H9 (cell line): ENCODE data around the gene SNRNP200. TPM values are rescaled to one million over a fixed set of nuclear protein-coding genes. Genes with fewer than 3 reads are reported as not detected.

Experiments
- DNase-seq: peaks from one replicate; pipeline ENCODE4 v3.0.0-alpha.2; 2017
- H2AFZ ChIP-seq: one replicate; pipeline ENCODE4 v1.6.1; 2013; ENCODE audit warnings: mild to moderate bottlenecking, low read length, control low read depth, moderate library complexity
- H2AK5ac ChIP-seq: 2 replicates; pipeline ENCODE4 v1.6.1; 2013; ENCODE audit warnings: low read length, control low read depth, mixed read lengths; ENCODE audit not compliant: insufficient read length
- H2BK120ac ChIP-seq: one replicate; pipeline ENCODE4 v1.6.1; 2013; ENCODE audit warnings: low read depth, mild to moderate bottlenecking, low read length, control low read depth, inconsistent platforms; ENCODE audit not compliant: poor library complexity, severe bottlenecking
- H2BK12ac ChIP-seq: 2 replicates; pipeline ENCODE4 v1.6.1; 2013; ENCODE audit warnings: low read length, control low read depth, mixed read lengths, low read depth; ENCODE audit not compliant: insufficient read length
- H2BK15ac ChIP-seq: 2 replicates; pipeline ENCODE4 v1.6.1; 2013; ENCODE audit warnings: low read depth, low read length, control low read depth
- H2BK20ac ChIP-seq: one replicate; pipeline ENCODE4 v1.6.1; 2013; ENCODE audit warnings: low read depth, mild to moderate bottlenecking, low read length, control low read depth, inconsistent platforms; ENCODE audit not compliant: poor library complexity, severe bottlenecking
- H2BK5ac ChIP-seq: 2 replicates; pipeline ENCODE4 v1.6.1; 2013; ENCODE audit warnings: low read length, control low read depth, mixed read lengths; ENCODE audit not compliant: insufficient read length
- H3K14ac ChIP-seq: 2 replicates; pipeline ENCODE4 v1.6.1; 2013; ENCODE audit warnings: low read length, control low read depth; ENCODE audit not compliant: insufficient read depth
- H3K18ac ChIP-seq: 2 replicates; pipeline ENCODE4 v1.6.1; 2013; ENCODE audit warnings: low read depth, mild to moderate bottlenecking, mixed read lengths, low read length, control low read depth; ENCODE audit not compliant: insufficient read length
- H3K23ac ChIP-seq: 2 replicates; pipeline ENCODE4 v1.6.1; 2013; ENCODE audit warnings: low read length, control low read depth, mixed read lengths, low read depth; ENCODE audit not compliant: insufficient read length
- H3K23me2 ChIP-seq: 2 replicates; pipeline ENCODE4 v1.6.1; 2013; ENCODE audit warnings: low read depth, mild to moderate bottlenecking, mixed read lengths, low read length, control low read depth; ENCODE audit not compliant: insufficient read length, poor library complexity, severe bottlenecking
- H3K27ac ChIP-seq: 2 replicates; pipeline ENCODE4 v1.5.1; 2013; ENCODE audit warnings: low read length, control low read depth, mixed read lengths, low read depth; ENCODE audit not compliant: insufficient read length
- H3K27me3 ChIP-seq: 2 replicates; pipeline ENCODE4 v1.6.1; 2013; ENCODE audit warnings: low read length, control low read depth, inconsistent platforms; ENCODE audit not compliant: insufficient read depth
- H3K4ac ChIP-seq: 2 replicates; pipeline ENCODE4 v1.6.1; 2013; ENCODE audit warnings: low read depth, mild to moderate bottlenecking, control low read depth, inconsistent platforms, low read length, moderate library complexity
- H3K4me1 ChIP-seq: 2 replicates; pipeline ENCODE4 v1.6.1; 2013; ENCODE audit warnings: low read length, control low read depth, inconsistent platforms; ENCODE audit not compliant: insufficient read depth
- H3K4me2 ChIP-seq: 2 replicates; pipeline ENCODE4 v1.6.1; 2013; ENCODE audit warnings: low read length, control low read depth, mixed read lengths; ENCODE audit not compliant: insufficient read length, insufficient read depth
- H3K56ac ChIP-seq: 2 replicates; pipeline ENCODE4 v1.6.1; 2013; ENCODE audit warnings: low read depth, mild to moderate bottlenecking, mixed read lengths, low read length, control low read depth; ENCODE audit not compliant: insufficient read length
- H3K79me1 ChIP-seq: 2 replicates; pipeline ENCODE4 v1.6.1; 2013; ENCODE audit warnings: low read depth, mild to moderate bottlenecking, moderate library complexity, low read length, control low read depth, inconsistent platforms; ENCODE audit not compliant: insufficient read depth, poor library complexity, severe bottlenecking
- H3K79me2 ChIP-seq: 2 replicates; pipeline ENCODE4 v1.6.1; 2013; ENCODE audit warnings: low read length, control low read depth, inconsistent platforms; ENCODE audit not compliant: insufficient read depth
- H3K9ac ChIP-seq: 2 replicates; pipeline ENCODE4 v1.6.1; 2013; ENCODE audit warnings: low read length, control low read depth, mixed read lengths; ENCODE audit not compliant: insufficient read length; ENCODE audit errors: extremely low read depth
- H3K9me3 ChIP-seq: one replicate; pipeline ENCODE4 v1.6.1; 2013; ENCODE audit warnings: low read depth, low read length, inconsistent platforms; ENCODE audit not compliant: control insufficient read depth
- H3T11ph ChIP-seq: one replicate; pipeline ENCODE4 v1.6.1; 2013; ENCODE audit warnings: mild to moderate bottlenecking, low read length, control low read depth, inconsistent platforms
- H4K20me1 ChIP-seq: one replicate; pipeline ENCODE4 v1.6.1; 2013; ENCODE audit not compliant: control insufficient read depth, insufficient read length, insufficient read depth
- H4K5ac ChIP-seq: 2 replicates; pipeline ENCODE4 v1.6.1; 2013; ENCODE audit warnings: low read depth, mild to moderate bottlenecking, mixed read lengths, low read length, control low read depth; ENCODE audit not compliant: insufficient read length
- H4K8ac ChIP-seq: replicated peaks from 2 replicates; pipeline ENCODE4 v1.6.1; 2013; ENCODE audit warnings: low read length, control low read depth, mixed read lengths, low read depth; ENCODE audit not compliant: insufficient read length
- H4K91ac ChIP-seq: 2 replicates; pipeline ENCODE4 v1.6.1; 2013; ENCODE audit warnings: low read depth, mild to moderate bottlenecking, moderate library complexity, mixed read lengths, low read length, control low read depth; ENCODE audit not compliant: insufficient read length
- H3K27ac Mint-ChIP-seq, 3 experiments: 2 replicates in 2 of 3; 3 replicates in 1 of 3; pipeline ENCODE4 v1.8.0; 2020 to 2021; ENCODE audit warnings: mixed read lengths in 3 of 3, mild to moderate bottlenecking in 1 of 3, moderate library complexity in 1 of 3
- H3K27me3 Mint-ChIP-seq: 2 replicates; pipeline ENCODE4 v1.8.0; 2021; ENCODE audit warnings: low read depth, mild to moderate bottlenecking, moderate library complexity, mixed read lengths
- H3K36me3 Mint-ChIP-seq, 3 experiments: 2 replicates in 2 of 3; 3 replicates in 1 of 3; pipeline ENCODE4 v1.8.0; 2020 to 2021; ENCODE audit warnings: low read depth in 3 of 3, mixed read lengths in 3 of 3; ENCODE audit not compliant: insufficient read depth in 1 of 3
- H3K4me1 Mint-ChIP-seq, 2 experiments: 2 replicates each; pipeline ENCODE4 v1.8.0; 2020; ENCODE audit warnings: mixed read lengths in 2 of 2
- H3K4me3 Mint-ChIP-seq, 2 experiments: 2 replicates in 1 of 2; 3 replicates in 1 of 2; pipeline ENCODE4 v1.8.0; 2020 to 2021; ENCODE audit warnings: mild to moderate bottlenecking in 2 of 2, mixed read lengths in 2 of 2, moderate library complexity in 1 of 2
- H3K9me3 Mint-ChIP-seq, 2 experiments: 2 replicates in 1 of 2; 3 replicates in 1 of 2; pipeline ENCODE4 v1.8.0; 2020; ENCODE audit warnings: mild to moderate bottlenecking in 2 of 2, mixed read lengths in 2 of 2, moderate library complexity in 1 of 2
- CTCF ChIP-seq: fragments of 200-600 bp; sonication (generic); conservative IDR thresholded peaks from 3 replicates; pipeline ENCODE4 v1.8.0; 2021; ENCODE audit warnings: antibody characterized with exemption, mild to moderate bottlenecking
- WGBS: extraction: QIAGEN DNeasy Blood & Tissue Kit; methylation state at CpG from one replicate; pipeline ENCODE4 v1.1.7; 2013; ENCODE audit warnings: missing lambda C conversion rate, low lambda C conversion rate, mixed read lengths; ENCODE audit not compliant: insufficient read length; ENCODE audit errors: extremely low coverage; 5-methylcytosine and 5-hydroxymethylcytosine counted together
- total RNA-seq: library from RNA; stranded (reverse); gene quantifications from 2 replicates; pipeline ENCODE4 v1.2.1, GENCODE V29; 2021

The SNRNP200 gene
- total RNA-seq, 1 experiment from 2014 or later = 215 TPM

GRCh38 chr2:96315400-96316071, 10.2 kb upstream of the SNRNP200 start:
- Histone ChIP-seq H4K91ac (no peak overlapping the region), H3K27ac (no peak overlapping the region), H3K4me1 (no peaks in the 10 kb centered on the region), H3K27me3 (peaks cover 4% of the 10 kb centered on the region; the same call in 1 of the 2 replicates), H3K18ac (no peak overlapping the region), H2BK120ac (no peak overlapping the region), H3K79me1 (no peaks in the 10 kb centered on the region), H2BK5ac (no peak overlapping the region), H2BK15ac (no peak overlapping the region), H3K9me3 (no peaks in the 10 kb centered on the region), H4K20me1 (no peaks in the 10 kb centered on the region), H3K4me2 (no peak overlapping the region), H3T11ph (no peak overlapping the region), H4K8ac (no peak overlapping the region), H3K79me2 (no peaks in the 10 kb centered on the region), H2BK20ac (no peak overlapping the region), H3K23ac (no peak overlapping the region), H3K4ac (no peak overlapping the region), H3K9ac (no peak overlapping the region), H2AFZ (no peak overlapping the region), H2BK12ac (no peak overlapping the region), H3K23me2 (no peaks in the 10 kb centered on the region), H3K14ac (no peak overlapping the region), H2AK5ac (no peak overlapping the region), H4K5ac (no peak overlapping the region), H3K56ac (no peak overlapping the region)
- Mint-ChIP-seq H3K4me3 (no peak overlapping the region), H3K27ac (no peak overlapping the region), H3K36me3 (no peaks in the 10 kb centered on the region; a peak in 1 of 7 replicates), H3K4me1 (peaks cover 3 to 4% of the 10 kb centered on the region in 2 experiments; a peak in 2 of 4 replicates), H3K27me3 (peaks cover 44% of the 10 kb centered on the region), H3K9me3 (no peaks in the 10 kb centered on the region)
- no peak for TF ChIP-seq CTCF
- WGBS = no CpG with 5 or more reads among the region's 7 CpGs
- DNase-seq = no peak
